Measurements from ENCODE around the gene RAB8A. TPM values are rescaled to one million over a fixed set of nuclear protein-coding genes. Genes with fewer than 3 reads are reported as not detected.

The RAB8A gene
- total and polyA plus RNA-seq, 9 of the 15 experiments (the other 6 are each of a cell fraction or from before 2014, with no cell fraction given), result 11.2 to 102 (median 53.2) TPM

- TF ChIP-seq SAP30 (IDR thresholded peaks at IDR 0.05; ENCODE audit: borderline replicate concordance, insufficient read depth, low read depth, low read length, poor library complexity, severe bottlenecking) (no peak), ZFP36 (IDR thresholded peaks at IDR 0.05; ENCODE audit: low read depth, low read length, partially characterized antibody) (peak; percentile 22), JUN (IDR thresholded peaks at IDR 0.05; ENCODE audit: borderline replicate concordance, low read depth, low read length) (no peak), JUN (CRISPR knock-in tag; IDR thresholded peaks at IDR 0.05; ENCODE audit: borderline replicate concordance) (no peak), CBX1 (IDR thresholded peaks at IDR 0.05; ENCODE audit: low read depth) (peak; percentile 95; the same call in 1 of the 2 replicates), NR2C2 (CRISPR knock-in tag; IDR thresholded peaks at IDR 0.05) (no peak), NR2C2 (tag; IDR thresholded peaks at IDR 0.05) (peak; percentile 11; the same call in 1 of the 2 replicates), SRF (CRISPR knock-in tag; IDR thresholded peaks at IDR 0.05) (0 out of 4 replicates have a peak, but pooled peaks of 1 of the 2 experiments have one; percentile 4), HDAC2 (IDR thresholded peaks at IDR 0.05) (peak; percentile 93), FOSL1 (tag; conservative IDR thresholded peaks at IDR 0.05) (peak; percentile 27; the same call in 1 of the 2 replicates), CSDE1 (IDR thresholded peaks at IDR 0.05) (no peak), ZNF695 (CRISPR knock-in tag; IDR thresholded peaks at IDR 0.05) (no peak), SMARCE1 (IDR thresholded peaks at IDR 0.05) (no peak), YY1 (IDR thresholded peaks at IDR 0.05; ENCODE audit: borderline replicate concordance in 1 of 3, control insufficient read depth in 1 of 3, extremely low read depth in 1 of 3, insufficient read depth in 3 of 3, insufficient read length in 1 of 3, insufficient replicate concordance in 2 of 3, low read depth in 1 of 3, low read length in 2 of 3) (peak in 1 of 3 experiments; percentile 40), DMBX1 (CRISPR knock-in tag; IDR thresholded peaks at IDR 0.05; ENCODE audit: borderline replicate concordance) (no peak), RFX5 (IDR thresholded peaks at IDR 0.05; ENCODE audit: low read depth, low read length) (no peak), RBBP5 (IDR thresholded peaks at IDR 0.05; ENCODE audit: borderline replicate concordance, insufficient read depth, low read length, poor library complexity, severe bottlenecking) (no peak), RBM25 (IDR thresholded peaks at IDR 0.05; ENCODE audit: low read depth, low read length, severe bottlenecking) (peak; percentile 88), BCOR (IDR thresholded peaks at IDR 0.05) (peak; percentile 99), ZBTB7A (IDR thresholded peaks at IDR 0.05; ENCODE audit: borderline replicate concordance, control insufficient read depth, low read depth, low read length) (peak; percentile 29; the same call in 1 of the 2 replicates), SMAD1 (IDR thresholded peaks at IDR 0.05; ENCODE audit: low read depth, low read length, partially characterized antibody) (no peak), CHD1 (IDR thresholded peaks at IDR 0.05; ENCODE audit: low read length) (peak; percentile 88), SUPT5H (IDR thresholded peaks at IDR 0.05) (peak; percentile 63), THAP7 (CRISPR knock-in tag; IDR thresholded peaks at IDR 0.05) (no peak), ZNF717 (CRISPR knock-in tag; IDR thresholded peaks at IDR 0.05) (no peak), TAF7 (tag; IDR thresholded peaks at IDR 0.05) (peak; percentile 92), ADNP (tag; IDR thresholded peaks at IDR 0.05) (peak; percentile 97), KAT2B (IDR thresholded peaks at IDR 0.05; ENCODE audit: low read depth, low read length) (no peak)
These were observed 442 bp downstream of the RAB8A start (continued) for GRCh38 chr19:16111909-16112752.
